ENCODE data around the gene NRL. TPM values are rescaled to one million over a fixed set of nuclear protein-coding genes. Genes with fewer than 3 reads are reported as not detected.

NRL gene
- total and polyA plus RNA-seq, 2 donors (not counting 3 experiments of a cell fraction or from before 2014, with no cell fraction given) = 0.71 to 1.1 TPM

GRCh38 chr14:24058951-24059475 lies 55.7 kb downstream of the NRL start:
- DNase-seq (ENCODE audit: low read depth, low spot score) (no peak), FAIRE-seq (no peak)
- no peak overlapping the region for H3K9ac ChIP-seq (replicated peaks; ENCODE audit: extremely low read depth, insufficient read depth, low read length)
- H3K9me3 ChIP-seq (replicated peaks; ENCODE audit: control insufficient read depth, insufficient read depth, low read length) = no peaks in the 10 kb centered on the region
- BruUV-seq (replicated peaks) = no TSS peak
- no peaks in the 10 kb centered on the region for H3K36me3 ChIP-seq (ENCODE audit: control insufficient read depth in 2 of 2, extremely low read depth in 1 of 2, insufficient read depth in 2 of 2, low read length in 2 of 2)
- H3K4me2 ChIP-seq (ENCODE audit: insufficient read depth, low read length) = no peak overlapping the region
- no peaks in the 10 kb centered on the region for H3K4me1 ChIP-seq (ENCODE audit: control insufficient read depth, extremely low read depth, insufficient read depth, low read length)
- H3K9me1 ChIP-seq (replicated peaks; ENCODE audit: control insufficient read depth, extremely low read depth, insufficient read depth, low read length) = no peaks in the 10 kb centered on the region
- no peak for TF ChIP-seq JUN (IDR thresholded peaks at IDR 0.05; ENCODE audit: borderline replicate concordance, insufficient read depth, insufficient read length, low read depth)
- TF ChIP-seq FOS (IDR thresholded peaks at IDR 0.05; ENCODE audit: borderline replicate concordance, insufficient read depth, low read length) = no peak
- no peak for TF ChIP-seq MYC (IDR thresholded peaks at IDR 0.05; ENCODE audit: low read depth, low read length)
- TF ChIP-seq EZH2 (IDR thresholded peaks at IDR 0.05; ENCODE audit: borderline replicate concordance, low read depth, low read length, severe bottlenecking) = no peak
- TF ChIP-seq POLR2A (IDR thresholded peaks at IDR 0.05; ENCODE audit: low read depth, low read length) = no peak
- TF ChIP-seq, protein P1, sequence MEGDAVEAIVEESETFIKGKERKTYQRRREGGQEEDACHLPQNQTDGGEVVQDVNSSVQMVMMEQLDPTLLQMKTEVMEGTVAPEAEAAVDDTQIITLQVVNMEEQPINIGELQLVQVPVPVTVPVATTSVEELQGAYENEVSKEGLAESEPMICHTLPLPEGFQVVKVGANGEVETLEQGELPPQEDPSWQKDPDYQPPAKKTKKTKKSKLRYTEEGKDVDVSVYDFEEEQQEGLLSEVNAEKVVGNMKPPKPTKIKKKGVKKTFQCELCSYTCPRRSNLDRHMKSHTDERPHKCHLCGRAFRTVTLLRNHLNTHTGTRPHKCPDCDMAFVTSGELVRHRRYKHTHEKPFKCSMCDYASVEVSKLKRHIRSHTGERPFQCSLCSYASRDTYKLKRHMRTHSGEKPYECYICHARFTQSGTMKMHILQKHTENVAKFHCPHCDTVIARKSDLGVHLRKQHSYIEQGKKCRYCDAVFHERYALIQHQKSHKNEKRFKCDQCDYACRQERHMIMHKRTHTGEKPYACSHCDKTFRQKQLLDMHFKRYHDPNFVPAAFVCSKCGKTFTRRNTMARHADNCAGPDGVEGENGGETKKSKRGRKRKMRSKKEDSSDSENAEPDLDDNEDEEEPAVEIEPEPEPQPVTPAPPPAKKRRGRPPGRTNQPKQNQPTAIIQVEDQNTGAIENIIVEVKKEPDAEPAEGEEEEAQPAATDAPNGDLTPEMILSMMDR (IDR thresholded peaks at IDR 0.05; ENCODE audit: extremely low read depth in 1 of 2, insufficient read depth in 1 of 2, low read depth in 1 of 2, low read length in 2 of 2) = no peak
- no peak for TF ChIP-seq POLR2AphosphoS5 (IDR thresholded peaks at IDR 0.05; ENCODE audit: insufficient read depth, low read depth, low read length)
- no peaks in the 10 kb centered on the region for H4K20me1 ChIP-seq (replicated peaks; ENCODE audit: control insufficient read depth, extremely low read depth, insufficient read depth, low read length)
- CTCF ChIA-PET = interaction anchor here (0.6 to 9.5 kb wide), 44 partner anchors 9 to 468 kb away, joined by 3 to 420 read pairs (median 6); partner anchors contain the start of genes CHMP4A, CIDEB, DCAF11 and DHRS1
- H3K27me3 ChIP-seq (ENCODE audit: control insufficient read depth in 2 of 2, insufficient read depth in 2 of 2, low read length in 2 of 2) = no peaks in the 10 kb centered on the region
- no peak overlapping the region for H2AFZ ChIP-seq (ENCODE audit: low read depth, low read length)
- POLR2A ChIA-PET = interaction anchor here (2.0 kb wide), 1 partner anchor 31 kb away, joined by 8 read pairs; no protein-coding TSS in a partner anchor
- H3K79me2 ChIP-seq (ENCODE audit: control insufficient read depth, insufficient read depth, low read length) = no peaks in the 10 kb centered on the region
- H3K27ac ChIP-seq (ENCODE audit: insufficient read depth, low read depth, low read length) = no peak overlapping the region
- no peak overlapping the region for H3K4me3 ChIP-seq (replicated peaks in 1 of 3; ENCODE audit: insufficient read depth in 1 of 3, low read depth in 1 of 3, low read length in 3 of 3)
- intact Hi-C loops (cut with micrococcal nuclease) = loop anchor here (1.0 to 5.0 kb wide), 6 partner anchors 31 to 238 kb away; partner anchors contain the start of genes IRF9 and MDP1
- dilution Hi-C loops (cut with MboI; ENCODE audit: extremely low pct_ligation_motif_present, low sequenced_read_pairs) = no loop called here

Data from endothelial cell of umbilical vein (primary cell).